Fibroblast of mammary gland (primary cell): ENCODE data around the gene PM20D1.

Experiments
- DNase-seq: peaks from one replicate; pipeline ENCODE4 v3.0.0-alpha.2; 2010; ENCODE audit warnings: low read depth
- H3K4me3 ChIP-seq: 2 replicates; pipeline ENCODE4 v1.5.1; 2011; ENCODE audit warnings: low read depth, mild to moderate bottlenecking, low read length, moderate library complexity; ENCODE audit not compliant: control insufficient read depth
- CTCF ChIP-seq: conservative IDR thresholded peaks from 2 replicates; pipeline ENCODE4 v1.5.1; 2011; ENCODE audit warnings: low read depth, low read length, inconsistent platforms; ENCODE audit not compliant: control insufficient read depth, insufficient read depth

Gene PM20D1

DNA sequence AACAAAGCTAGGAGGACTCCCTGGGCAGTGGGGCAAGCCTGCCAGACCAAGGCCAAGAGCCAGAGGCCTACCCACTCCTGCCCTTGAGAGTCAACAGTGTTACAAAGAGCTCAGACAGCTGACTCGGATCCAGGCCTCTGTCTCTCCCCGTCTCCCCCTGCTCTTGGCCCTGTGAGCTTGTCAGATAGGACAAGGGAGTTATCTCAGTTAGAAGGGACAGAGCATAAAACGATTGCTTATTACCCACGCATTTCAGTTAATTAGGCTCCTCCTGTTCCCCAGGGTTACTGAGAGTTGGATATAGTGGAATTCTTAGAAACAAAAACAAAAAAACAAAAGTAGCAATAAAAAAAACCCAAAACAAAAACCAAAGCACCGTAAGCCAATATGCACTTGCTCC, 38.3 kb downstream of the PM20D1 start:
- peak overlapping the region; percentile 78 for H3K4me3 ChIP-seq
- DNase-seq: no peak
- TF ChIP-seq CTCF: no peak

DNA sequence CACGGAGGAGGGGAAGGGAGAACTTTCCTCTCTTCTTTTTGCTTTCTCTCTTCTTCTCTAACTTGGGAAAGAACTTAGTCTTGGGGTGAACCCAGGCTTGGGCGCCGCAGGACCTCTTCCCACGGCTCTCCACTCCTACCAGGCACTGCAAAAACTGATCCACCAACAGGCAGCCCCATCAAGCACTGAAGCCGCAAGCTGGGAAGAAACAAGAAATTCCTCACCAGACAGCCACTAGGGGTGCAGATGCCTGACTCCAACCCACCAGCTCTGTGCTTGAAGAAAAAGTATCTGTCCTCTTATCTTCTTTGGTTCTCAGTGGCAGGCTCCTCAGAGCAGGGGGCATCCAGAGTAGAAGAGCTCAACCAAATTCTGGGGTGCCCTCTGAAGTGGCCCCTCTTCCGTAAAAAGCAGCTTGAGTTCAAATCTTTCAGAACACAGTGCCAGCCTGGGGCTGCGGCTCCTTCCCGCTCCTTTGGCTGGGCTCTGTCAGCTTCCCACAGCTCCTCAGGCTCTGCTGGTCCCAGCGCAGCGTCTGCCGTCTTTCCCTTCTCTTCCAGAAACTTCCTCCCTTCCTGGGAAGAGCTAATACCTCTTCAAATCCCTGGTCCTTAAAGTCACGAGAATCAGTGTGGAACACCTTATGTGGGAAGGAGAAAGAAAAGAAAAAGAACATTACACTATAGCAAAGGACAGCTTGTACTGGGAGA, 39.3 kb downstream of the PM20D1 start:
- peak; percentile 20 for TF ChIP-seq CTCF
- DNase-seq: no peak
- H3K4me3 ChIP-seq: no peak overlapping the region

DNA sequence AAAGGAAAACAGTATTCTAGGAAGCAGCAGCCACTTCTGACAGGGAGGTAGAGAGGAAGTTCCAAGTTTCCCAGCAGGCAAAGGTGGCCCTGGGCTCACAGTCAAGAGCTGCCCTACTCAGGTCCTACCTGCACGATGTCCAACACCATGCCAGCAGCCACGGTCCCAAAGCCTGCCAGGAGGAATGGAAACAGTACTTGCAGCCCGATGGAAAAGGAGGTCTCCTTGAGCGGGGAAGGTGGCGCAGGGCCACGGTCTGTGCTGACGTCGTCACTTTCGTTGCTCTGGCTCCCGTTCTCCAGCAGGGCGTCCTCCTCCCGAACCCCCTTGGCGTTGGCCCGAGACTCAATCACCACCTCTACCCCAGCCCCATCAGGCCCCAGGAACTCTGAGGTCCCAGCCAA, 40.0 kb downstream of the PM20D1 start:
- H3K4me3 ChIP-seq: no peak overlapping the region
- TF ChIP-seq CTCF: no peak
- DNase-seq: no peak

- H3K4me3 ChIP-seq: no peak overlapping the region
- DNase-seq: no peak
- TF ChIP-seq CTCF: no peak
Measured at GRCh38 chr1:205809469-205809868, 40.5 kb downstream of the PM20D1 start.

DNA sequence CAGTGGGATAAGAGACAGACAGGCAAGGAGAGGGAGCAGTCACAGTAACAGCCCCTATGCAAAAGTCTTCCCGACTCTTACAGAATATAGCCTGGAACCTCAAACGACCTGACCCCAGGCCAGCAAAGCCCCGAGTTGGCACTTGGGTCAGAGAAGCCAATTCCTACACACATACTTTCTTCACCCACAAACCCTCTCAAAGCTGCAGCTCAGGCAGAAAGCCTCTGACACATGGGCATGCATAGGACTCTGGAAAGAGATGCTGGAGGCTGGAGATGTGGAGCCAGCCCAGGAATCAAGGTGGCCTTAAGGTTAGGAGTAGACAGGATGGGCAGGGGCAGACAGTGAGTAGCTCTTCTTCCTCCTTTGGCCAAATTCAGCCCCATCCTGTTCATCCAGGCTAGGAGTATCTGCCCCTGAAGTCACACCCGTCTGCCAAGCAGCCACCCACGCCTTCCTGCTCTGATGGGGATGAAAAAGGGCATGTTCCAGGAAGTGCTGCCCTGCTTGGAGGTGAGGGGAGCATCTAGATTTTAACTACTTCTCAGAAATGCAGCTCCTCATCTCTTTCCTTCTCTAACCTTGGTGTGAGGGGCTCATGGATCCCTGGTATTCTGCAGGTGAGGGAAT, 44.7 kb downstream of the PM20D1 start:
- H3K4me3 ChIP-seq: no peak overlapping the region
- TF ChIP-seq CTCF: no peak
- DNase-seq: no peak

DNA sequence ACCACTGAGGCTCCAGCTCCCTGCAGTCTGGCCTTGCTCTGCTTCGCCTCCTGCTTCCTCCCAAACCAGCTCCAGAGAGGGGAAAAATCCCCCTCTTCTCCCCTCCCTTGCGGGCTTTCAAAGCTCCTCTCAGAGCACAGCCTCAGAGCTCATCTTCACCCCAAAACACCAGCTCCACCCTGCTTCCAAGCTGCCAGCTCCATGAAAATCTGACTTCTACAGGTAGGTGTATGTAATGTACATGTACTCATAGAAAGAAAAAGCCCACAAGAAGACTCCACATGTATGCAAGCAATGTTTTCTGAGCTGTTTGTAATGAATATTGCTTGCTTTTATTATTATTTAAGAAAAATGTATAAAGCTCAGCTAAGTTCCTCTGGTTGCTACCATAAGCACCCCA, 45.3 kb downstream of the PM20D1 start:
- TF ChIP-seq CTCF: no peak
- no peak overlapping the region for H3K4me3 ChIP-seq
- DNase-seq: no peak

GRCh38 chr1:205803986-205804385, 45.9 kb downstream of the PM20D1 start:
- H3K4me3 ChIP-seq: no peak overlapping the region
- no peak for DNase-seq
- TF ChIP-seq CTCF: no peak
